HEK293 (cell line): ENCODE data around the gene AMPH.
"Not testable (repeated sequence)": the region's sequence is repeated elsewhere in the genome, so short reads cannot be mapped to it uniquely, and the experiment has no call there.

Experiments
- CTCF ChIA-PET: fragments of 350-600 bp; formaldehyde crosslinking; extraction: SDS; loops from one replicate; lab custom pipeline; 2021; ENCODE audit warnings: antibody characterized with exemption; lab: Yijun Ruan, JAX
- POLR2A ChIA-PET: fragments of 300-600 bp; formaldehyde crosslinking; extraction: SDS; loops from one replicate; lab custom pipeline; 2020; ENCODE audit warnings: antibody characterized with exemption, inconsistent platforms; lab: Yijun Ruan, JAX
- H3K27ac ChIP-seq: fragments of 200-500 bp; sonication (Bioruptor generic); 2 replicates; pipeline ENCODE4 v1.5.1; 2014; ENCODE audit warnings: low read depth, low read length, control low read depth, inconsistent platforms; ENCODE audit errors: extremely low read depth
- H3K36me3 ChIP-seq, 2 experiments: fragments of 200-500 bp in 1 of 2; sonication (Bioruptor generic) in 1 of 2; 1 replicate in 1 of 2; 2 replicates in 1 of 2; pipeline ENCODE4 v1.5.1; 2014 to 2017; ENCODE audit warnings: inconsistent platforms in 2 of 2, low read length in 2 of 2; ENCODE audit not compliant: control insufficient read depth in 2 of 2, insufficient read depth in 1 of 2
- H3K4me1 ChIP-seq: fragments of 200-500 bp; sonication (Bioruptor generic); 2 replicates; pipeline ENCODE4 v1.5.1; 2014; ENCODE audit warnings: mild to moderate bottlenecking, low read length, inconsistent platforms; ENCODE audit not compliant: control insufficient read depth, insufficient read depth
- H3K4me3 ChIP-seq: 2 replicates; pipeline ENCODE4 v1.5.1; 2011; ENCODE audit warnings: low read depth, mild to moderate bottlenecking, control low read depth, low read length, moderate library complexity
- H3K9me3 ChIP-seq: fragments of 200-500 bp; sonication (Bioruptor generic); 2 replicates; pipeline ENCODE4 v1.5.1; 2014; ENCODE audit warnings: low read depth, low read length, inconsistent platforms; ENCODE audit not compliant: control insufficient read depth, insufficient read depth
- IKZF3 ChIP-seq: fragments of 450-650 bp; IDR thresholded peaks from 2 replicates; pipeline ENCODE4 v1.5.0; 2018; ENCODE audit warnings: missing biosample characterization, mild to moderate bottlenecking, missing genetic modification characterization, moderate library complexity
- KLF8 ChIP-seq: fragments of 450-650 bp; formaldehyde crosslinking; IDR thresholded peaks from 2 replicates; pipeline ENCODE4 v1.5.1; 2016; ENCODE audit warnings: missing biosample characterization, missing genetic modification characterization
- ZBTB17 ChIP-seq: fragments of 450-650 bp; formaldehyde crosslinking; IDR thresholded peaks from 2 replicates; pipeline ENCODE4 v1.5.1; 2016; ENCODE audit warnings: missing biosample characterization, missing genetic modification characterization
- ZEB2 ChIP-seq: fragments of 450-650 bp; formaldehyde crosslinking; IDR thresholded peaks from 2 replicates; pipeline ENCODE4 v1.5.1; 2016; ENCODE audit warnings: missing biosample characterization, missing genetic modification characterization
- ZNF16 ChIP-seq: fragments of 450-650 bp; formaldehyde crosslinking; IDR thresholded peaks from 2 replicates; pipeline ENCODE4 v1.5.1; 2016; ENCODE audit warnings: low read depth, missing biosample characterization, missing genetic modification characterization
- ZNF423 ChIP-seq: fragments of 450-650 bp; formaldehyde crosslinking; IDR thresholded peaks from 2 replicates; pipeline ENCODE4 v1.5.1; 2016; ENCODE audit warnings: missing biosample characterization, missing genetic modification characterization
- ZNF560 ChIP-seq: fragments of 450-650 bp; formaldehyde crosslinking; IDR thresholded peaks from 2 replicates; pipeline ENCODE4 v1.5.1; 2017; ENCODE audit warnings: missing biosample characterization, missing genetic modification characterization, borderline replicate concordance
- ZNF629 ChIP-seq: fragments of 450-650 bp; formaldehyde crosslinking; IDR thresholded peaks from 2 replicates; pipeline ENCODE4 v1.5.1; 2017; ENCODE audit warnings: missing biosample characterization, missing genetic modification characterization
- ZNF654 ChIP-seq: fragments of 450-650 bp; formaldehyde crosslinking; IDR thresholded peaks from 2 replicates; pipeline ENCODE4 v1.5.1; 2016; ENCODE audit warnings: low read depth, missing biosample characterization, missing genetic modification characterization
- ZNF747 ChIP-seq: fragments of 450-650 bp; formaldehyde crosslinking; IDR thresholded peaks from 2 replicates; pipeline ENCODE4 v1.5.1; 2016; ENCODE audit warnings: missing biosample characterization, missing genetic modification characterization
- TF ChIP-seq, protein P1 (sequence below): fragments of 450-650 bp; formaldehyde crosslinking; IDR thresholded peaks from 2 replicates; pipeline ENCODE4 v1.5.1; 2016; ENCODE audit warnings: missing biosample characterization, missing genetic modification characterization
- TF ChIP-seq, protein P2 (sequence below): fragments of 450-650 bp; formaldehyde crosslinking; IDR thresholded peaks from 2 replicates; pipeline ENCODE4 v1.5.1; 2016; ENCODE audit warnings: missing biosample characterization, missing genetic modification characterization

Gene AMPH

DNA sequence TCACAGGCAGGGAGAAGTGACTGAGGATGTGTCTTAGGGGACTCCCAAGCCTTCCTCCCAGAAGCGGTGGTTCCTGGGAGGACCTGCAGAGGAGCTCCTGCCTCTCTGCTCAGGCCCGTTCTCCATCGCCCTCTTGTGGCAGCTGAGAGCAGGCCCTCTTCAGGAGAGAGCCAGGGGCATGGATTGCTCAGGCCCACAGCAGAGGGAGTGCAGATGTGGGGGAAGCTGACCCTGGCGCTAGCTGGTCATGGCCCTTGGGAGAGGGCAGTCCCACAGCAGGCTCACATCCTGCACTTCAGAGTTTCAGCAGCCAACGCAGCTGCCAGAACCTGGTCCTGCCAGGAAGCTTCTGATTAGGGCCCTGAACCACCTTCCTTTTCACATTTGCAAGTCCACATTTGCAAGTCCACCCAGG, 263.0 kb downstream of the AMPH start:
- TF ChIP-seq IKZF3 (tag by site-specific recombination) (0 out of 2 replicates have a peak, but pooled peaks have one; percentile 17), ZBTB17 (0 out of 2 replicates have a peak, but pooled peaks have one; percentile 36), ZNF654 (tag by site-specific recombination) (peak; percentile 33), ZNF423 (no peak), KLF8 (tag by site-specific recombination) (no peak)
- H3K4me1 ChIP-seq, result no peaks in the 10 kb centered on the region
- no peak overlapping the region for H3K4me3 ChIP-seq
- no peaks in the 10 kb centered on the region for H3K36me3 ChIP-seq
- CTCF ChIA-PET, result interaction anchor here (0.5 to 4.0 kb wide), 27 partner anchors 10 to 1717 kb away, joined by 3 to 53 read pairs (median 4); partner anchors contain the start of gene TARP
- H3K27ac ChIP-seq, result no peak overlapping the region
- POLR2A ChIA-PET, result no interaction called here
- H3K9me3 ChIP-seq, result no peaks in the 10 kb centered on the region

DNA sequence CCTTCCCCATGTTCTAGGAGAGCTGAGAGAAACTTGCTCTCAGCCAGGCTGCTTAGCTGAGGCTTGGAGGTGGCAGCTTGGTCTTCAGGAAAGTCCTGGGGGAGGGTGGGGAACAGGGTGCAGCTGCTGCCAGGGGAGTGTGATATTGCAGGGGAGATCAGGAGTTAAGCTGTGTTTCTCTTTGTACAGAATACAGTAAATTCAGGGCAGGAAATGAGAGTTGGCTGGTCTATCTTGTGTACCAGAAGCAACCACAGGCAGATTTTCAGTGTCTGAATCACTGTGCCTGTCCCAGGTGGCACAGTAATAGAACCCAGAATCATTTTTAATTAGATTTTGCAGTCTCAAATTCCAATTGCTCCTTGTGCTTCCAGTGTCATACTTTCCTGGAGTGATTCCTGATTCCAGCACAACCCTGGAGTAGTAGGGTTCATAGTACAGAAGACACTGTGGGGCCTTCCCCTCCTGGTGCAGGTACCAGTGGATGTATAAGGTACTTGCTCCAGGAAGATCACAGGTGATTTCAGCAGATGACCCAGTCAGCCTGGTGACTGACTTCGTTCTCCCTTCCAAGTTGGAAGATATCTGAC, 263.8 kb downstream of the AMPH start:
- TF ChIP-seq ZNF747, result no peak
- TF ChIP-seq ZNF16 (tag by site-specific recombination), result no peak
- no peak for TF ChIP-seq ZNF560 (tag by site-specific recombination)
- no peak for TF ChIP-seq ZEB2 (tag by site-specific recombination)
- TF ChIP-seq, protein P1, sequence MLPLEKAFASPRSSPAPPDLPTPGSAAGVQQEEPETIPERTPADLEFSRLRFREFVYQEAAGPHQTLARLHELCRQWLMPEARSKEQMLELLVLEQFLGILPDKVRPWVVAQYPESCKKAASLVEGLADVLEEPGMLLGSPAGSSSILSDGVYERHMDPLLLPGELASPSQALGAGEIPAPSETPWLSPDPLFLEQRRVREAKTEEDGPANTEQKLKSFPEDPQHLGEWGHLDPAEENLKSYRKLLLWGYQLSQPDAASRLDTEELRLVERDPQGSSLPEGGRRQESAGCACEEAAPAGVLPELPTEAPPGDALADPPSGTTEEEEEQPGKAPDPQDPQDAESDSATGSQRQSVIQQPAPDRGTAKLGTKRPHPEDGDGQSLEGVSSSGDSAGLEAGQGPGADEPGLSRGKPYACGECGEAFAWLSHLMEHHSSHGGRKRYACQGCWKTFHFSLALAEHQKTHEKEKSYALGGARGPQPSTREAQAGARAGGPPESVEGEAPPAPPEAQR (tag by site-specific recombination), result no peak
- TF ChIP-seq, protein P2, sequence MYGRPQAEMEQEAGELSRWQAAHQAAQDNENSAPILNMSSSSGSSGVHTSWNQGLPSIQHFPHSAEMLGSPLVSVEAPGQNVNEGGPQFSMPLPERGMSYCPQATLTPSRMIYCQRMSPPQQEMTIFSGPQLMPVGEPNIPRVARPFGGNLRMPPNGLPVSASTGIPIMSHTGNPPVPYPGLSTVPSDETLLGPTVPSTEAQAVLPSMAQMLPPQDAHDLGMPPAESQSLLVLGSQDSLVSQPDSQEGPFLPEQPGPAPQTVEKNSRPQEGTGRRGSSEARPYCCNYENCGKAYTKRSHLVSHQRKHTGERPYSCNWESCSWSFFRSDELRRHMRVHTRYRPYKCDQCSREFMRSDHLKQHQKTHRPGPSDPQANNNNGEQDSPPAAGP (tag by site-specific recombination), result no peak
- TF ChIP-seq ZNF629 (tag by site-specific recombination), result no peak
- TF ChIP-seq, all 188 proteins: peak for 0
- no peaks in the 10 kb centered on the region for H3K4me1 ChIP-seq

DNA sequence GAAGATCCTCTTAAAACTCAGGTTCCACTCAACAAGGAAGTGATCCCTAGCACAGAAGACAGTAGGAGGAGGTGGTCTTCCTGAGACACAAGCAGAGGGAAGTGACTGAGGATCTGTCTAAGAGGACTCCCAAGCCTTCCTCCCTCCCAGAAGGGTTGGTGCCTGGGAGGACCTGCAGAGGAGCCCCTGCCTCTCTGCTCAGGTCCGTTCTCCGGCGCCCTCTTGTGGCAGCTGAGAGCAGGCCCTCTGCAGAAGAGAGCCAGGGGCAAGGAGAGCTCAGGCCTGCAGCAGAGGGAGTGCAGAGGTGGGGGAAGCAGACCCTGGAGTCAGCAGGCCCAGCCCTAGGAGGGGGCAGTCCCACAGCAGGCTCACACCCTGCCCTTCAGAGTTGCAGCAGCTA, 267.8 kb downstream of the AMPH start:
- CTCF ChIA-PET, result interaction anchor here (0.6 to 1.1 kb wide), 10 partner anchors 10 to 254 kb away, joined by 3 to 8 read pairs (median 4); no protein-coding TSS in a partner anchor
- POLR2A ChIA-PET, H3K9me3 ChIP-seq, H3K36me3 ChIP-seq, H3K4me3 ChIP-seq, H3K4me1 ChIP-seq, H3K27ac ChIP-seq: not testable (repeated sequence)

More for the DNA sequence above, 263.8 kb downstream of the AMPH start:
- no peaks in the 10 kb centered on the region for H3K36me3 ChIP-seq
- H3K27ac ChIP-seq, result no peak overlapping the region
- ChIA-PET POLR2A (no interaction called here), CTCF (interaction anchor here (0.5 to 4.0 kb wide), 20 partner anchors 9 to 1004 kb away, joined by 3 to 53 read pairs (median 5); no protein-coding TSS in a partner anchor)
- H3K9me3 ChIP-seq, result no peaks in the 10 kb centered on the region
- no peak overlapping the region for H3K4me3 ChIP-seq

DNA sequence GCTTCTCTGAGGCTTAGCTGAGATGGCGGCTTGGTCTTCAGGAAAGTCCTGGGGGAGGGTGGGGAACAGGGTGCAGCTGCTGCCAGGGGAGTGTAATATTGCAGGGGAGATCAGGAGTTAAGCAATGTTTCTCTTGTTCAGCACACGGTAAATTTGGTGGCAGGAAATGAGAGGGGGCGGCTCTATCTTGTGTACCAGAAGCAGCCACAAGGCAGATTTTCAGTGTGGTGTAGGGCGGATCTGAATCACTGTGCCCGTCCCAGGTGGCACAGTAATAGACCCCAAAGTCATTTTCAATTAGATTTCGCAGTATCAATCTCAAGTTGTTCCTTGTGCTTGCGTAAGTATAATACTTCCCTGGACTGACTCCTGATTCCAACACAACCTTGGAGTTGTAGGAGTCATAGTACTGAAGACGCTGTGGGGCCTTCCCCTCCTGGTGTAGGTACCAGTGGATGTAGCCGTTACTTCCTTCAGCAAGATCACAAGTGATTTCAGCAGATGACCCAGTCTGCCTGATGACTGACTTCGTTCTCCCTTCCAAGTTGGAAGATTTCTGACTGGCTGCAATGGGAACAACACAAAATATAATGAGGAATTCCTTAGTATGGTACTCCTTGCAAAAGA, 268.4 kb downstream of the AMPH start:
- H3K27ac ChIP-seq, H3K4me3 ChIP-seq, H3K9me3 ChIP-seq, H3K4me1 ChIP-seq, POLR2A ChIA-PET, H3K36me3 ChIP-seq: not testable (repeated sequence)
- CTCF ChIA-PET, result interaction anchor here (0.6 to 1.1 kb wide), 10 partner anchors 11 to 1379 kb away, joined by 3 to 8 read pairs (median 3); no protein-coding TSS in a partner anchor
